Astrocyte (in vitro differentiated cells and primary cell): Measurements from ENCODE around the gene ATPAF2.

Source experiments
- CTCF ChIP-seq: IDR thresholded peaks from 2 replicates; pipeline ENCODE4 v1.5.1; 2011; ENCODE audit warnings: low read depth, mild to moderate bottlenecking, inconsistent platforms, low read length, moderate library complexity; ENCODE audit not compliant: insufficient read depth
- EZH2 ChIP-seq: IDR thresholded peaks from 2 replicates; pipeline ENCODE4 v1.6.1; 2012; ENCODE audit warnings: mild to moderate bottlenecking, low read length, inconsistent platforms; ENCODE audit not compliant: insufficient read depth

GRCh38 chr17:17971431-17972125, 67.4 kb downstream of the ATPAF2 start:
- TF ChIP-seq CTCF: no peak
- TF ChIP-seq EZH2: no peak
